SH-SY5Y (cell line): Measurements from ENCODE around the gene KCNJ6.

Experiments
- GATA2 ChIP-seq: IDR thresholded peaks from 2 replicates; pipeline ENCODE4 v1.6.1; 2011; ENCODE audit warnings: mild to moderate bottlenecking, low read depth, low read length
- GATA3 ChIP-seq: IDR thresholded peaks from 2 replicates; pipeline ENCODE4 v1.6.1; 2011; ENCODE audit warnings: low read depth, mild to moderate bottlenecking, low read length, moderate library complexity

DNA sequence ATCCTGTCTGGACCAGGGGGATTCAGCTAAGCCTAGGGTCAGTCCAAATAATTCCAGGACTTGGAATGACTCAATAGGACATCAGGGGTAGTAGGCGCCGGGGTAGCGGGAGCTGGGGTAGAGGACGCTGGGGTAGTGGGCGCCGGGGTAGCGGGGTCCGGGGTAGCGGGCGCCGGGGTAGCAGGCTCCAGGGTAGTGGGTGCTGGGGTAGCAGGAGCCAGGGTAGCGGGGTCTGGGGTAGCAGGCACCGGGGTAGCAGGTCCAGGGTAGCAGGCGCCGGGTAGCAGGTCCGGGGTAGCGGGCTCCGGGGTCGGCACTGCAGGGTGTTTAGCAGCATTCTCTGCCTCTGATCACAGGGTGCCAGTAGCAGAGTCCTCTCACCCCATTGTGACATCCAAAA lies 248.9 kb downstream of the KCNJ6 start:
- TF ChIP-seq GATA2 (no peak), GATA3 (no peak)
